Measurements from ENCODE around the gene WDR5. TPM values are rescaled to one million over a fixed set of nuclear protein-coding genes. Genes with fewer than 3 reads are reported as not detected.

WDR5 gene
- total and polyA plus RNA-seq, 10 donors = 13.8 to 31.3 (median 19.2) TPM

DNA sequence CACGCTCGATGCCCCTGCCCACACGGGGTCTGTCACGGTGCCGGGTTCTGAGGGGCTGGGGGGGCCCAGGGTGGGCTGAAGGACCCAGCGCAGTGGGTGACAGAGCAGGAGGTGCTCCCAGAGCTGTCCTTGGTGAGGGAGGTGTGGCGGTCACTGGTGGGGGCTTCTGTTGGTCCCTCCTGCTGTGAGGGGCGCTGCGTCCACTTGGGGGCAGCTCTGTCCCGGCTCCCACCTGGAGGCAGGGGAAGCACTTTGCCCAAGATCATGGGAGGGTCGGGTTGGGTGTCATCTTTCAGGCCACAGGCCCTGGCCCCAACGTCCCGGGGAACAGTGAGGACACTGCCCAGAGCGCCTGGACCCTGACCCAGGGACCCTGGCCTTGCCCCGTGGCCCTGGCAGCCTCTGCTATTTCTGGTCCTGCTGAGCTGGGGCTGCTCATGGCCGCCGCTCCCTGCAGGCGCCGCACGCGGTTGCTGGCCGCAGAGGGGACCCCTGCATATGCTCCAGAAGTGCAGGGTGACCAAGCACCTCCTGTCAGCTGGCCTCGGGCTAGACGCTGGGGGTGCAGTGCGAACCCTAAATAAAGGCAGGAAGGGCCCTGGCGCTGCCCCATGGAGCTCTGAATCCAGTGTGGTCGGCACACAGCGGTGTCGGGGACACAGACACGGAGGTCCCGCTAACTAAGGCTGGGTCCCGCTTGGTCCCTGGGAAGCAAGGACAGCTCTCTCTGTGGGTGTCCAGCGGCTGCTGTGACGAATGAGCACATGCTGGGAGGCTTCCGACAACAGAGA is 40.1 kb downstream of the WDR5 start:
- Histone ChIP-seq H3K27me3 (replicated peaks in 1 of 7) (peaks cover 0 to 75% (median 13%) of the 10 kb centered on the region in 7 donors), H3K9me3 (no peaks in the 10 kb centered on the region), H3K36me3 (no peaks in the 10 kb centered on the region), H3K27ac (peak overlapping the region in 4 of 8 donors; percentile 15 to 27 (median 24)), H3K4me3 (no peak overlapping the region), H3K4me1 (peaks cover 10 to 43% (median 26%) of the 10 kb centered on the region in 6 donors)
- 51 to 80% (median 69%) methylated on average over 30 to 35 of the region's 35 CpGs for WGBS, 5 donors
- peak; percentile 72 for DNase-seq
- TF ChIP-seq, protein P1, sequence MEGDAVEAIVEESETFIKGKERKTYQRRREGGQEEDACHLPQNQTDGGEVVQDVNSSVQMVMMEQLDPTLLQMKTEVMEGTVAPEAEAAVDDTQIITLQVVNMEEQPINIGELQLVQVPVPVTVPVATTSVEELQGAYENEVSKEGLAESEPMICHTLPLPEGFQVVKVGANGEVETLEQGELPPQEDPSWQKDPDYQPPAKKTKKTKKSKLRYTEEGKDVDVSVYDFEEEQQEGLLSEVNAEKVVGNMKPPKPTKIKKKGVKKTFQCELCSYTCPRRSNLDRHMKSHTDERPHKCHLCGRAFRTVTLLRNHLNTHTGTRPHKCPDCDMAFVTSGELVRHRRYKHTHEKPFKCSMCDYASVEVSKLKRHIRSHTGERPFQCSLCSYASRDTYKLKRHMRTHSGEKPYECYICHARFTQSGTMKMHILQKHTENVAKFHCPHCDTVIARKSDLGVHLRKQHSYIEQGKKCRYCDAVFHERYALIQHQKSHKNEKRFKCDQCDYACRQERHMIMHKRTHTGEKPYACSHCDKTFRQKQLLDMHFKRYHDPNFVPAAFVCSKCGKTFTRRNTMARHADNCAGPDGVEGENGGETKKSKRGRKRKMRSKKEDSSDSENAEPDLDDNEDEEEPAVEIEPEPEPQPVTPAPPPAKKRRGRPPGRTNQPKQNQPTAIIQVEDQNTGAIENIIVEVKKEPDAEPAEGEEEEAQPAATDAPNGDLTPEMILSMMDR (IDR thresholded peaks at IDR 0.05 in 8 of 11, conservative IDR thresholded peaks at IDR 0.05 in 3 of 11) = peak in 5 of 11 experiments; percentile 5 to 36 (median 30)
- TF ChIP-seq POLR2A (IDR thresholded peaks at IDR 0.05) = no peak
- intact Hi-C loops (cut with DNase I; ENCODE audit: low total_unique reads) = loop anchor here (10.0 kb wide), 1 partner anchor 149 kb away; the partner anchor contains the start of gene RXRA

DNA sequence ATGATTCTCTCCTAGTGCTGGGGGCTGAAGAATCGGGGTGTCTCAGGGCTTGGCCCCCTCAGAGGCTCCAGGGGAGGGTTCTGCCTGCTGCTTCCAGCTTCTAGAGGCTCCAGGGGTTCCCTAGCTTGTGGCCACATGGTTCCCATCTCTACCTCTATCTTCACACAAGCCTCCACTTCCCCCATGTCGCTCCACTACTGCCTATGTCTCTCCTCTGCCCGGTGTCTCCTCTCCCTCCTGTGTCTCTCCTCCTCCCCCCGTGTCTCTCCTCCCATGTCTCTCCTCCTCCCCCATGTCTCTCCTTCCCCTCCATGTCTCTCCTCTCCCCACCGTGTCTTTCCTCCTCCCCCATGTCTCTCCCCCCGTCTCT is 40.7 kb downstream of the WDR5 start:
- 50 to 85% (median 68%) methylated on average over 6 of the region's 6 CpGs for WGBS, 5 donors
- intact Hi-C loops (cut with DNase I; ENCODE audit: low total_unique reads) = loop anchor here (10.0 kb wide), 1 partner anchor 148 kb away; the partner anchor contains the start of gene RXRA
- Histone ChIP-seq H3K27me3 (replicated peaks in 1 of 7) (peaks cover 0 to 81% (median 13%) of the 10 kb centered on the region in 7 donors), H3K4me1 (peaks cover 14 to 45% (median 26%) of the 10 kb centered on the region in 6 donors), H3K9me3 (no peaks in the 10 kb centered on the region), H3K36me3 (no peaks in the 10 kb centered on the region), H3K4me3 (no peak overlapping the region), H3K27ac (peak overlapping the region in 4 of 8 donors; percentile 3 to 27 (median 20))
- no peak for DNase-seq
- TF ChIP-seq, protein P1 (IDR thresholded peaks at IDR 0.05 in 8 of 11, conservative IDR thresholded peaks at IDR 0.05 in 3 of 11) = no peak
- TF ChIP-seq POLR2AphosphoS5 (IDR thresholded peaks at IDR 0.05) (no peak), POLR2A (IDR thresholded peaks at IDR 0.05) (no peak)

DNA sequence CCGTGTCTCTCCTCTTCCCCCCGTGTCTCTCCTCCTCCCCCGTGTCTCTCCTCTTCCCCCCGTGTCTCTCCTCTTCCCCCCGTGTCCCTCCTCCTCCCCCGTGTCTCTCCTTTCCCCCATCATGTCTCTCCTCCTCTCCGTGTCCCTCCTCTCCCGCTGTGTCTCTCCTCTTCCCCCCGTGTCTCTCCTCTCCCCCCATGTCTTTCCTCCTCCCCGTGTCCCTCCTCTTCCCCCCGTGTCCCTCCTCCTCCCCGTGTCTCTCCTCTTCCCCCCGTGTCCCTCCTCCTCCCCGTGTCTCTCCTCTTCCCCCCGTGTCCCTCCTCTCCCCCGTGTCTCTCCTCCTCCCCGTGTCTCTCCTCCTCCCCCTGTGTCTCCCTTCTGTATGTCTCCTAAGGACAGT is 41.3 kb downstream of the WDR5 start:
- Histone ChIP-seq H3K27me3 (replicated peaks in 1 of 7) (peaks cover 0 to 84% (median 13%) of the 10 kb centered on the region in 7 donors), H3K36me3 (no peaks in the 10 kb centered on the region), H3K4me3 (no peak overlapping the region), H3K4me1 (peaks cover 18 to 46% (median 26%) of the 10 kb centered on the region in 6 donors), H3K27ac (no peak overlapping the region), H3K9me3 (no peaks in the 10 kb centered on the region)
- TF ChIP-seq, protein P1 (IDR thresholded peaks at IDR 0.05 in 8 of 11, conservative IDR thresholded peaks at IDR 0.05 in 3 of 11) = no peak
- TF ChIP-seq POLR2AphosphoS5 (IDR thresholded peaks at IDR 0.05) (no peak), POLR2A (IDR thresholded peaks at IDR 0.05) (no peak)
- WGBS, 5 donors = 59 to 76% (median 63%) methylated on average over 7 to 17 of the region's 17 CpGs
- no peak for DNase-seq
- intact Hi-C loops (cut with DNase I; ENCODE audit: low total_unique reads) = loop anchor here (10.0 kb wide), 1 partner anchor 148 kb away; the partner anchor contains the start of gene RXRA

All from spleen (tissue), 11 donors.